Dendritic cell treated with granulocyte-macrophage colony-stimulating factor and Interleukin-4, amounts not matched to agents 40 ng/mL and 50 ng/mL, for 4 days (primary cell): Measurements from ENCODE around the gene WNT10A.
"Not testable (repeated sequence)": the region's sequence is repeated elsewhere in the genome, so short reads cannot be mapped to it uniquely, and the experiment has no call there.

ENCODE experiments used
- H3K27ac Mint-ChIP-seq: one replicate; pipeline ENCODE4 v1.8.0; 2022; ENCODE audit warnings: mild to moderate bottlenecking, mixed read lengths
- H3K27me3 Mint-ChIP-seq: one replicate; pipeline ENCODE4 v1.8.0; 2022; ENCODE audit warnings: mild to moderate bottlenecking, mixed read lengths
- H3K36me3 Mint-ChIP-seq: one replicate; pipeline ENCODE4 v1.8.0; 2022; ENCODE audit warnings: low read depth, mixed read lengths
- H3K4me1 Mint-ChIP-seq: one replicate; pipeline ENCODE4 v1.8.0; 2022; ENCODE audit warnings: low read depth, mixed read lengths
- H3K4me3 Mint-ChIP-seq: one replicate; pipeline ENCODE4 v1.8.0; 2022; ENCODE audit warnings: mild to moderate bottlenecking, moderate library complexity, mixed read lengths
- H3K9me3 Mint-ChIP-seq: one replicate; pipeline ENCODE4 v1.8.0; 2022; ENCODE audit warnings: mixed read lengths
- intact Hi-C: fragments of 100-400 bp; cut with micrococcal nuclease; formaldehyde crosslinking; loops from one replicate; pipeline ENCODE4 v1.15.0; 2022

The WNT10A gene

DNA sequence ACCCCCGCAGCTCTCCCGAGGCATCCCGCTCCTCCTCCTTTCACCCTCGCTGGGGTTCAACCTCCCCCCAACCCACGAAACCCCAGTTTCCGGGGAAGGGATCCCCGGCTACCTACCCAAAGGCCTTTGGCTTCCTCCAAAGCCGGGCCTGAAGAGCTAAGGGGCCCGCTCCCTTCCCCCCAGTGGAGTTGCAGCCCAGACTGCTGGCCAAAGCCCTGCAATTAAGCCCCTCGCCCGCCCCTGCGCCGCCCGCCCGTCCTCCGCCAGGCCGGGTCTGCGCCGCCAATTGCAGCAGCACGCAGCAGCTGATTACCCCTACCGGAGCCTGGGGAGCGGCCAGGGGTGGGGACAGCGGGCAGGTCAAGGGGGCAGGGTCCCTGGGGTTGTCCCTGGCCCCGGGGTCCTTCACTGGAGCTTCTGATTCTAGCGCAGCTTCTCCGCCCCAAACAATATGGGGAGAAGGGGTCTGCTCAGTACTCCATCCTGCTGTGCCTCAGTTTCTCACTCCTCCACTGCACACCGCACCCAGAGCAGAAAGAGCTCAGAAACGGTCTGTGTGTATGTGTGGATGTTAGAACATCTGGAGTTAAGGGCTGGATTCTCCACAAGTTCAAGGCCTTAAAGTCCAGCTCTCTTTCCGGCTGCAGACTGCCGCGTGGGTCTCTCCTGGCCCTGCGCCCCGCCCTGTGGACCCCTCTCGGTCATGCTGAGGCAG is 16.9 kb downstream of the WNT10A start:
- H3K36me3 Mint-ChIP-seq = no peaks in the 10 kb centered on the region
- peaks cover 91% of the 10 kb centered on the region for H3K27me3 Mint-ChIP-seq
- H3K9me3 Mint-ChIP-seq = no peaks in the 10 kb centered on the region
- H3K4me3 Mint-ChIP-seq = no peak overlapping the region
- intact Hi-C loops = loop anchor here (1.0 kb wide), 2 partner anchors 21 to 44 kb away; no protein-coding TSS in a partner anchor
- no peak overlapping the region for H3K27ac Mint-ChIP-seq
- H3K4me1 Mint-ChIP-seq = peaks cover 26% of the 10 kb centered on the region

DNA sequence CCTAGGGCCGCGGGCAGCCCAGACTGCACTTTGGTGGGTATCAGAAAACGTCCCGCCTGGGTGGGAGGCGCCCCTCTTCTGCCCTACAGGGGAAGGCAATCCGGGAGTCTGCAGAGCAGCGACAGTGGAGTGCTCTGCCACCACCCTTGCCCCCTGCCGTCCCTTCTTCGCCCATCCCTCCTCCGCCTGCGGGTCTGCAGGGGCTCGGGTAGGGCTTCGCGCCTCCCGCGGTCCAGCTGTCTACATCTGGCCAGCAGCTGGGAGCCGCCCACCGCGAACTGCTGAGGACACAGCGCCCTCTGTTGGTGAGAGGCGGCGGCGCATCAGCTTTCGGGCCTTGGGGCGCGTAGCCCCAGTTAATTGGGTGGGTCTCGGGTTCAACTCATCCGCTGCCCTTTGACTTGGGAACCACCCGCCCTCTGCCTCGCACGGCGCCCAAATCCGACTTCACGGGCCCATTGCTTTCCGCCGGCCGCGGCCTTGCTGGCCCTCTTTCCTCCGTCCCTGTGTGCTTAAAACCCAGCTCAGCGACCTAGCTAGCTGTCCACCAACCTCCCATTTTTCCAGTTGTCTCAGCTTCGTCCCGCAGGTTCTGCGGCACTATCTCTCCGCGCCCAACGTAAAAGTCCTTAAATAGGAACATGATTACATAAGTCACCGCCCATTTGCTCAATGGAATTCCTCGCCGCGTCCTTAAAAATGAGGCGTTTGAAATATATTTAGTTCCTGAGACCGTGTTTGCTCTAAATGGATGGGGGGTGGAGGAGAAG is 17.6 kb downstream of the WNT10A start:
- intact Hi-C loops = loop anchor here (1.0 kb wide), 2 partner anchors 22 to 45 kb away; no protein-coding TSS in a partner anchor

DNA sequence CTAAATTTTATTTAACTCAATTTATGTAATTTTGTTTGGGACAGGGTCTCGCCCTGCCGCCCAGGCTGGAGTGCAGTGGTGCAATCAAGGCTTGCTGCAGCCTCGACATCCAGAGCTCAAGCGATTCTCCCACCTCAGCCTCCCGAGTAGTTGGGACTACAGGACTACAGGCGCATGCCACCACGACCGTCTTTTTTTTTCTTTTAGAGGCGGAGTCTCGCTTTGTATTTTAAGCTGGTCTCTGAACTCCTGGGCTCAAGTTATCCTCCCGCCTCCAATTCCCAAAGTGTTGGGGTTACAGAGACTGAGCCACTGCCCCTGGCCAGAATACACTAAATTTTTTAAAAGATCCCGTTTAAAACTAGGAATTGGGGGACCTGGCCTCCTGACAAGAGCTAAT is 18.5 kb downstream of the WNT10A start:
- Mint-ChIP-seq H3K4me3 (no peak overlapping the region), H3K4me1 (peaks cover 26% of the 10 kb centered on the region), H3K9me3 (no peaks in the 10 kb centered on the region), H3K36me3 (no peaks in the 10 kb centered on the region), H3K27ac (no peak overlapping the region), H3K27me3 (peaks cover 86% of the 10 kb centered on the region)
- intact Hi-C loops = no loop called here

More for the DNA sequence above, 17.6 kb downstream of the WNT10A start:
- no peaks in the 10 kb centered on the region for H3K36me3 Mint-ChIP-seq
- H3K27me3 Mint-ChIP-seq = peaks cover 91% of the 10 kb centered on the region
- H3K9me3 Mint-ChIP-seq = no peaks in the 10 kb centered on the region
- peaks cover 26% of the 10 kb centered on the region for H3K4me1 Mint-ChIP-seq
- H3K4me3 Mint-ChIP-seq = no peak overlapping the region
- no peak overlapping the region for H3K27ac Mint-ChIP-seq

DNA sequence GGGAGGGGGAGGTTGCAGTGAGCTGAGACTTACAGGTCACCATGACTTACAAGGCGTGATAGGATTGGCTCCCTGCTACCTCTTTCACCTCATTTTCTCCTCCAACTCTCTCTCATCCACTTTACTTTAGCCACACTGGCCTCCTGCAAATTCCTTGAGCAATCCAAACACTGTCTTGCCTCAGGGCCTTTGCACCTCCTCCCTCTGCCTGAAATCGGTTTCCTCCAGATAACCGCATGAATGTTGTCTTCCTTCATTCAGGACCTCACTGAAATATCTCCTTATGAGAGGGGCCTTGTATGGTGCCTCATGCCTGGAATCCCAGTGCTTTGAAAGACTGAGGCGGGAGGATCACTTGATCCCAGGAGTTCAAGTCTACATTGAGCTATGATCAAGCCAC is 21.8 kb downstream of the WNT10A start:
- H3K27me3 Mint-ChIP-seq = peaks cover 78% of the 10 kb centered on the region
- H3K4me1 Mint-ChIP-seq = peaks cover 15% of the 10 kb centered on the region
- intact Hi-C loops = no loop called here
- H3K36me3 Mint-ChIP-seq = no peaks in the 10 kb centered on the region
- no peak overlapping the region for H3K4me3 Mint-ChIP-seq
- no peak overlapping the region for H3K27ac Mint-ChIP-seq
- H3K9me3 Mint-ChIP-seq = no peaks in the 10 kb centered on the region

DNA sequence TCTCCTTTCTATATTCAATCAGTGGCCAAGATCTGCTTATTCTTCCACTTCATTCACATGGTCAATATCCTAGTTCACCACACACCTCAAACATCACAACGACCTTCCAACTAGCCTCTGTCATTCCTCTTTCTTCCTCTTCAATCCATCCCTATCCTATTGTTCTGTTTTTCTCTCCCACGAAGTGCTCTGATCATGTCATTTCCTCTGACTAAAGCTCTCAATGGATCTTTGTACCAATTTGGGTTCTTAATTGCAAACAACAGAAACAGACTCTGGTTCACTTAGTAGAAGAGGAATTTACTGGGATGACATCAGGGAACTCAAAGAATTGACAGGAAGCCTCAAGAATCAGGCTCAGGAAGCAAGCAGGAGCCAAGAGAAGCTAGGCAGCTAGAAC is 23.5 kb downstream of the WNT10A start:
- Mint-ChIP-seq H3K9me3 (no peaks in the 10 kb centered on the region), H3K36me3 (no peaks in the 10 kb centered on the region), H3K27me3 (peaks cover 72% of the 10 kb centered on the region), H3K27ac (no peak overlapping the region), H3K4me1 (peaks cover 14% of the 10 kb centered on the region), H3K4me3 (no peak overlapping the region)
- intact Hi-C loops = no loop called here

DNA sequence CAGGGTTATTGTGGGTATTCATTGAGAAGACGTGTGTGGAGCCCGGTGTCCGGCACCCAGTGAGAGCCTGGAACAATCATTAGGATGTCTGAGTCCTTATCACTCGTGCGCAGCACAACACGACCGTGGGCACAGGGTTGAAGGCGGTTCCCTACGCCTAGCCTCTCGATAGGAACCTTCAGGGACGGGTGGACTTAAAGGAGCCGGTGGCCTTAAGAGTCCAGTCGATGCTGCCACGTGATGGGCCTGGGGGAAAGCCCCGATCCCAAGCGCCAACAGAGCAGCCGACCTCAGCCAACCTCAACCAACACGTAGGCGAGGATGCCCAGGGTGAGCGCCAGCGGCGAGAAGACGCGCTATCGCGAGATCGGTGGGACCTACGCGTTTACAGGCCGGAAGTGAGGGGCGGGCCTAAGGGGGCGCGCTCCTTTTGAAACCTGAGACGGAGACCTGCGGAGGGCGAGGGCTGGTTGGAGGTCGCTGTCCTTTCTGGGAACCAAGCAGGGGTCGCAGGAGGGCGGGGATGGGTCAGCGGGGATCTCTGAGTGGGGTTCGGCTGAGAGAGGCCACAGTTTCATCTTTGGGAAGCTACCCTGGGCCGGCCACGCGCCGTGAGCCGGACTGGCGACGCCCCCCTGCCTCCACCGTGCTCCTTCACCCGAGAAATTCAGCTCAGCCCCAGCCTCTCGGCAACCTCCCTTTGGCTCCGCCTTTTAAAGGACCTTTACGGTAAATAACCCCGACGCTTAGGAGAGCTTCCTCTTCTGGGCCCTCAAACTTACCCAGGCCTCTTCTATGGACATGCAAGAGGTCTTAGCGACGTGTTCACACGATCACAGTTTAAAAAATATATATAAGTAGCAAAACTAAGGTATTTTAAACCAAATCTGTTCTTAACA is 28.3 kb downstream of the WNT10A start:
- H3K9me3 Mint-ChIP-seq = no peaks in the 10 kb centered on the region
- H3K36me3 Mint-ChIP-seq = no peaks in the 10 kb centered on the region
- intact Hi-C loops = no loop called here
- H3K4me3 Mint-ChIP-seq = peak overlapping the region; percentile 81
- peaks cover 10% of the 10 kb centered on the region for H3K4me1 Mint-ChIP-seq
- peak overlapping the region; percentile 86 for H3K27ac Mint-ChIP-seq
- peaks cover 45% of the 10 kb centered on the region for H3K27me3 Mint-ChIP-seq

DNA sequence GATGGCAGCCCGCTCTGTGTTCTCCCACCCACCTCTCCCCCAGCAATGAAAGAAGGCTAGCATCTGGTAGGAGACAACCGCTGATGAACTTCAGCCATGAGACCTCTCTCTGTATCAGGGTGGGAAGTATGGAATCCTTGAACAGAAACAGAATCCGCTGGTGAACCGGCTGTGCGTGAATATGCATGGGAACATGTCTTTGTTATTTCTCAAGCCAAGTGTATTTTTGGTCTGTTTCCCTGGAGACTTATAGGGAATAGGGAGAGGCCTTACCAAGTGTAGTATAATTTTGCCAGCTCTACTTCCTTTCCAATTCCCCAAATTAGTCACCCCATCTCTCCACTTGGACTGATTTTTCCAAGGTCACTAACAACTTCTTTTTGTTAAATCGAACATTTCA is 30.1 kb downstream of the WNT10A start:
- Mint-ChIP-seq H3K36me3 (no peaks in the 10 kb centered on the region), H3K4me1 (peaks cover 10% of the 10 kb centered on the region), H3K4me3 (no peak overlapping the region), H3K9me3 (no peaks in the 10 kb centered on the region), H3K27ac (no peak overlapping the region), H3K27me3 (peaks cover 44% of the 10 kb centered on the region)
- intact Hi-C loops = no loop called here

DNA sequence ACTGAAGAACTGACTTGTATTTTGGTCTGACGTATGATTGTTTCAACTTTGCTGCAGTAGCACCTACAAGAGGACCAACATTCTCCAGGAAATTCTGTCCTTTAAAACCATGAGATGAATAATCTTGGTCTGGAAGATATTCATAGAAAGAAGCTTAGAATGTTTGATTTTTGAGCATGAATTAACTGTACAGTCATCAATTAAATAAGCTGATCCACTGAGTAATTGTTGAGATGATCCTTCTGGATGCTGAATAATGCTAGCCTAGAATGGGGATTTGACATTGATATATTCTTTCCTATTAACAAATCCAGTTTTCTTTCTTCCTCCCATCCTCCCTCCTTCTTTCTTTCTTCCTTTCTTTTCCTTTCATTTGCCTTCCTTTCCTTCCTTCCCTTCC is 39.9 kb downstream of the WNT10A start:
- Mint-ChIP-seq H3K27ac (no peak overlapping the region), H3K4me1 (no peaks in the 10 kb centered on the region), H3K9me3 (peaks cover 31% of the 10 kb centered on the region), H3K36me3 (no peaks in the 10 kb centered on the region), H3K4me3 (no peak overlapping the region), H3K27me3 (peaks cover 49% of the 10 kb centered on the region)
- intact Hi-C loops = no loop called here

DNA sequence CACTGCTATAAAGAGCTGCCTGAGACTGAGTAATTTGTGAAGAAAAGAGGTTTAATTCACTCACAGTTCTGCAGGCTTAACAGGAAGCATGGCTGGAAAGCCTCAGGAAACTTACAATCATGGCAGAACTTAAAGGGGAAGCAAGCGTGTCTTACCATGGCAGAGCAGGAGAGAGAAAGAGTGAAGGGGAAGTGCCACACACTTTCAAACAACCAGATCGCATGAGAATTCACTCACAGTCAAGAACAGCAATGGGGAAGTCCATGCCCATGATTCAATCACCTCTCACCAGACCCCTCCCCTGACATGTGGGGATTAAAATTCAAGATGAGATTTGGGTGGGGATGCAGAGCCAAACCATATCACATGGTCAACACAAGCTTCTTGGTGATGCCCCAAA is 44.1 kb downstream of the WNT10A start:
- Mint-ChIP-seq H3K9me3 (peaks cover 32% of the 10 kb centered on the region), H3K4me1 (no peaks in the 10 kb centered on the region), H3K27ac (no peak overlapping the region), H3K4me3 (no peak overlapping the region), H3K27me3 (peaks cover 44% of the 10 kb centered on the region), H3K36me3 (no peaks in the 10 kb centered on the region)
- intact Hi-C loops = no loop called here

DNA sequence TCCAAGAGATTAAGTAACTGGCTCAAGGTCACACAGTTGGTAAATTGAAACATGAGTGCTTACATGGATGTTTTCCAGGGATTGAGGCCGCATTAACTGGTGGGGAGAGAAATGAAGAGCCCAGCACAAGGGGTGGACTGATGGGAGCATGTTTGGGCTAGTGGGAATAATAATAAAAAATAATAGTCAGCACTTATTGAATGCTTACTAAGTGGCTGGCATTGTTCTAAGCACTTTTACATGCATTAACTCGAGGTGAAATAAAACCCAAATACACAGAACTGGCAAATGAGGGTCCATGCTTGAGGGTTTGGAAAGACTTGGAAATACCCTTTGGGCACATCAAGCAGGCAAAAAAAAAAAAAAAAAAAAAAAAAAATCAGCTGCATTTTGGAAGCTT is 44.8 kb downstream of the WNT10A start:
- no peaks in the 10 kb centered on the region for H3K36me3 Mint-ChIP-seq
- no peak overlapping the region for H3K27ac Mint-ChIP-seq
- H3K27me3 Mint-ChIP-seq = peaks cover 44% of the 10 kb centered on the region
- H3K9me3 Mint-ChIP-seq = peaks cover 32% of the 10 kb centered on the region
- H3K4me1 Mint-ChIP-seq = no peaks in the 10 kb centered on the region
- no peak overlapping the region for H3K4me3 Mint-ChIP-seq
- intact Hi-C loops = no loop called here

DNA sequence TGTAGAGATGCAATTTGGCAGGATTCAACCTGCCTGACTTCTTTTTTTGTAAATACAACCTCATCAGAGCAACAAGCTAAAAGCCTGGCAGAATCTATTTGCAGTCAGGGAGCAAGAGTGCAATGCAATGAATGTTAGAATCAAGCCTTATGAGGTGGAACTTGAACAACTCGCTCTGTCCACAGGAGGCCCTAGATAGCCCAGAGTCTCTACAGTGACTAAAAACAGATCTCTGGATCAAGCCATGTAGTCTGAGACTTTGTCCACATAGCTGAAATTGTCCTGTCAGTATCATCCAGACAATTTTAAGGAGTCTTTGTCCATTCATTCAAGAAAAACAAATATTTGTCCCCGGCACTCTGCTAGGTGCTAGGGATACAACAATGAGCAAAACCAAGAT is 46.8 kb downstream of the WNT10A start:
- Mint-ChIP-seq H3K4me3 (no peak overlapping the region), H3K9me3 (peaks cover 28% of the 10 kb centered on the region), H3K36me3 (no peaks in the 10 kb centered on the region), H3K4me1 (no peaks in the 10 kb centered on the region), H3K27ac (no peak overlapping the region), H3K27me3 (peaks cover 35% of the 10 kb centered on the region)
- intact Hi-C loops = no loop called here

DNA sequence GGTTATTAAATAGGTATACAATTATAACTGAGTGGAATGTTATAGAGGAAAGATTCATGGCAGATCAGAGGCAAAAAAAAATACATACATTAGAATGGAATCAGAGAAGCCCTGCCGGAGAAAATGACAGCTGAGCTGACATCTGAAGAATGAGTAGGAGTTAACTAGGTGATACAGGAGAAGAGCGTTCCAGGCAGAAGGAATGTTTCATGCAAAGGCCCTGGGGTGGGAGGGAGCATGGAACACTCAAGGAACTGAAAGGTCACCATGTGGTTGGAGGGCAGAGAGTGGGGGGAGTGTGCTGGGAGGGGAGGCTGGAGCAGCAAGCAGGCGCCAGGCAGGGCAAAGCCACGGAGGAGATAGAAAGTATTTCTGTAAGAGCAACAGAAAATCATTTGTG is 47.2 kb downstream of the WNT10A start:
- intact Hi-C loops = no loop called here
- H3K4me1 Mint-ChIP-seq = no peaks in the 10 kb centered on the region
- peaks cover 23% of the 10 kb centered on the region for H3K9me3 Mint-ChIP-seq
- H3K4me3 Mint-ChIP-seq = no peak overlapping the region
- no peaks in the 10 kb centered on the region for H3K36me3 Mint-ChIP-seq
- H3K27ac Mint-ChIP-seq = no peak overlapping the region
- H3K27me3 Mint-ChIP-seq = peaks cover 34% of the 10 kb centered on the region

DNA sequence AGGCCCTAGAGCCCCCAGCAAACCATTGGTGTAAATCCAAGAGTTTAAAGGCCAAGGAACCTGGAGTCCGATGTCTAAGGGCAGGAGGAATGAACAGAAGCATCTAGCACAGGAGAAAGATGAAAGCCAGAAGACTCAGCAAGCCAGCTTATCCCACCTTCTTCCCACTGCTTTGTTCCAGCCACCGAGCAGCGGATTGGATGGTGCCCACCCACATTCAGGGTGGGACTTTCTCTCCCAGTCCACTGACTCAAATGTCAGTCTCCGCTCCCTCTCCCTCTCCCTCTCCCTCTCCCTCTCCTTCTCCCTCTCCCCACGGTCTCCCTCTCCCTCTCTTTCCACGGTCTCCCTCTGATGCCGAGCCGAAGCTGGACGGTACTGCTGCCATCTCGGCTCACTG is 49.8 kb downstream of the WNT10A start:
- H3K36me3 Mint-ChIP-seq, H3K27ac Mint-ChIP-seq, intact Hi-C loops, H3K4me3 Mint-ChIP-seq, H3K9me3 Mint-ChIP-seq, H3K4me1 Mint-ChIP-seq: not testable (repeated sequence)
- H3K27me3 Mint-ChIP-seq = peaks cover 40% of the 10 kb centered on the region

DNA sequence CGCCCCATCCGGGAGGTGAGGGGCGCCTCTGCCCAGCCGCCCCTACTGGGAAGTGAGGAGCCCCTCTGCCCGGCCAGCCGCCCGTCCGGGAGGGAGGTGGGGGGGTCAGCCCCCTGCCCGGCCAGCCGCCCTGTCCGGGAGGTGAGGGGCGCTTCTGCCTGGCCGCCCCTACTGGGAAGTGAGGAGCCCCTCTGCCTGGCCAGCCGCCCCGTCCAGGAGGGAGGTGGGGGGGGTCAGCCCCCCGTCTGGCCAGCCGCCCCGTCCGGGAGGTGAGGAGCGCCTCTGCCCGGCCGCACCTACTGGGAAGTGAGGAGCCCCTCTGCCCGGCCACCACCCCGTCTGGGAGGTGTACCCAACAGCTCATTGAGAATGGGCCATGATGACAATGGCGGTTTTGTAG is 51.1 kb downstream of the WNT10A start:
- H3K4me3 Mint-ChIP-seq, H3K4me1 Mint-ChIP-seq, H3K9me3 Mint-ChIP-seq, H3K27ac Mint-ChIP-seq, intact Hi-C loops, H3K36me3 Mint-ChIP-seq: not testable (repeated sequence)
- H3K27me3 Mint-ChIP-seq = peaks cover 48% of the 10 kb centered on the region
